NCI-H1092 treated with DMSO at 0.1 percent for 48 hours (cell line): ENCODE measurements around the gene CASS4.
"Not testable (repeated sequence)": the region's sequence is repeated elsewhere in the genome, so short reads cannot be mapped to it uniquely, and the experiment has no call there.

Experiments used
- DNase-seq: peaks from one replicate; lab custom pipeline; 2025; lab: John Stamatoyannopoulos, UW

CASS4 gene

GRCh38 chr20:56392132-56392880, 19.8 kb upstream of the CASS4 start, which contains the start of the genes AURKA and CSTF1:
TSS of gene AURKA (minus strand) at chr20:56392215. CDS start at chr20:56388197, 4,018 bp downstream.
TSS of gene CSTF1 (plus strand) at chr20:56392645. CDS start at chr20:56395553, 2,908 bp downstream.
- DNase-seq = peak; percentile 97

DNA sequence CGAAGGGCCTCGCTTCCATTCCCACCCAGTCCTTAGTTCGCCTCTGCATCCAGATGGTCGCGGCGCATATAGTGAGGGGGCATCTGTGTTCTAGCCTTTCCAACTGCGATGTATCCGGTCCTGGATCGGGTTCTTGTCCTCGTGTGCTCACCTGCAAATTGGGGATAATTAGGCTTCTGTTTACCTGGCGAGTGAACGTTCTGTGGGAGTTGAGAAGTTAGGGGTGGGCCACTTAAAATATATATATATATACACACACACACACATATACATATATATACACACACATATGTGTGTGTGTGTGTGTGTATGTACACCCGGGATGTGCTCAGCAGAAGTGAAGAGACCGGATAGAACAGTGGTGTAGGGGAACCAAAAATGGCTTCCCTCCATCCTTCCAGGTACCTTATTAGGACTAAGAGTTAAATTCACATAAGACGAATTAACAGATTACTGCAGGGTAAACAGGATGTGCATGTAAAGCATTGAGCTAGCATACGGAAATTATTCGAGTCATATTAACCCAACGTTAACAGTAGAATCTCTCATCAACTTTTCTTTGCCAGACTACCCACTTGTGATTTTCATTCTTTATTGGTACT, 19.1 kb upstream of the CASS4 start:
- peak; percentile 23 for DNase-seq

GRCh38 chr20:56393653-56394052, 18.4 kb upstream of the CASS4 start:
- DNase-seq = no peak

DNA sequence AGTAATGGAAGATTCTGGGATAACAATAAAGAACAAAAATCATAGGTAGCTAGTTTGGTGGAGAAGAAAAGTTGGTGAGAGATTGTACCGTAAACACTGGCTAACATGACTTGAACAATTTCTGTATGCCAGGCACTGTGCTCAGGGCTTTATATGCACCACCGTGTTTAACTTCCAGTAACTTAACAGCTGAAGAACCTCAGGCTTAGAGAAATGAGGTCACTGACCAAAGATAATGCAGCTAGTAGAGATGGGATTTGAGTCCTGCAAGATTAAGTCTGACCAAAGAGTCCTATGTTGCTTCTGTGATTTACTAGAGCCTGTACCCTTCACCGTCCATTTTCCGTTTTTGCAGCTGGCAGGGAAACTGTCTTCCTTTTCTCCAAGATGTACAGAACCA, 16.9 kb upstream of the CASS4 start:
- no peak for DNase-seq

DNA sequence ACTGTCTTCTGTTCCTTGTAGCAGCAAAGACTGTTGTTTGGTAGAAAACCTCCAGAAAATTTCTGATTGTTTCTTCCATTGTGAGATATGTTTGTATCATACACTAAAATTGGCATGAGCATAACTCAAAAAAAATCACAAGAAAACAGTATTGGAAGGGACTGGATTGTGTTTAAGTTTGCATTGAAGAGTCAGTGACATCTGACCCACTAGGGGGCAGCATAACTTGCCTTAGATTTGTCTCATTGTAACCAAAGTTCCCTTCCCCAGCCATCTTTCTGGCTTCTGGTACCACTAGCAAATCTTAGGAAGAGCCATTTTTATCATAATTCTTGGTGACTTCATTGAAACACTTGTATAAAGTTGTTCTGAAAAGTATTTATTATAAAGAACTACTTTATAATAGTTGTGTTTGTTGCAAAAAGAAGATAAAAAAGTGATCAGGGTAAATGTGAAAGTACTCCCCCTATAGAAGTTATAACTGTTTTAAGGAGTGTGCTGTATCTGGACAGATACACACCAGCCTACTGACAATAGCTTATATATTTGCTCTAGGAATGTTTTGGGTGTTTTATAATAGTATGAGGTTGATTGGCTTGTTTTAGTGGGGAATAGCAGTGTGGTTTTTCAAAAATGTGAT, 11.9 kb upstream of the CASS4 start:
- DNase-seq = peak; percentile 19

DNA sequence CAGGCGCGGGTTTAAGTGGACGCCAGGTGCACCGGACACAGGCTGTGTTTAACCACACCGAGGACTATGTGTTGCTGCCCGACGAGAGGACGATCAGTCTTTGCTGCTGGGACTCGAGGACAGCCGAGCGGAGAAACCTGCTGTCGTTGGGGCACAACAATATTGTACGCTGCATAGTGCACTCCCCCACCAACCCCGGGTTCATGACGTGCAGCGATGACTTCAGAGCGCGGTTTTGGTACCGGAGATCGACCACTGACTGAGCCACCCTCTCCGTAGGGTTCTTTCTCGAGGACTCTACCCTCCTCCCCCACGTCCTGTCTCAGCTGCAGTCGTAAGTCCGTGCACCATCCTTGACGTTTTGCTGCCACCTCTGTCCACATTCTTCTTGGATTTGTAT, 8.6 kb upstream of the CASS4 start:
- no peak for DNase-seq

DNA sequence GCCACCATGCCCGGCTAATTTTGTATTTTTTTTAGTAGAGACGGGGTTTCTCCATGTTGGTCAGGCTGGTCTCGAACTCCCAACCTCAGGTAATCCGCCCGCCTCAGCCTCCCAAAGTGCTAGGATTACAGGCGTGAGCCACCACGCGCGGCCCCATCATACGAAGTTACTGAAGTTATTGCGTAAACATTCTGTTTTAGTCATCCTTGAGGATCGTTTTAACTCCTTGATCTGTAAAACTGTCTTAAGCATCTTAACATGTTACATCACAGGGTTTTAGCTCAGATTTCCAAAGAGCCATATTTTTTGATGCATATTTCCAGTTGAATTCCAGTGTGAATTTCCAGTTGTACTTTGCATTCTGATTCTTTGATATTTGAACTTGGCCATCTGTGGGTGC, 6.7 kb upstream of the CASS4 start:
- DNase-seq = not testable (repeated sequence)

GRCh38 chr20:56406910-56407309, 5.2 kb upstream of the CASS4 start:
- DNase-seq = no peak

- DNase-seq = no peak
These were observed 2.5 kb upstream of the CASS4 start for GRCh38 chr20:56409521-56409920.

GRCh38 chr20:56409956-56410355, 2.1 kb upstream of the CASS4 start:
- DNase-seq = no peak

DNA sequence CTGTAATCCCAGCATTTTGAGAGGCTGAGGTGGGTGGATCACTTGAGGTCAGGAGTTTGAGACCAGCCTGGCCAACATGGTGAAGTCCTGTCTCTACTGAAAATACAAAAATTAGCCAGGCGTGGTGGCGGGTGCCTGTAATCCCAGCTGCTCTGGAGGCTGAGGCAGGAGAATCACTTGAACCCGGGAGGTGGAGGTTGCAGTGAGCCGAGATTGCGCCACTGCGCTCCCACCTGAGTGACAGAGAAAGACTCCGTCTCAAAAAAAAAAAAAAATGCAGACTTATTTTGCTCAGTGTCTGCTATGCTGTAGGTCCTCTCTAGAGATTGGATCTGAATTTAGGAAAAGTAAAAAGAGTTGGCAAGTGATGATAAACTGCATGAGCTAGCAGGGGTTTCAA, 773 bp upstream of the CASS4 start:
- not testable (repeated sequence) for DNase-seq

DNA sequence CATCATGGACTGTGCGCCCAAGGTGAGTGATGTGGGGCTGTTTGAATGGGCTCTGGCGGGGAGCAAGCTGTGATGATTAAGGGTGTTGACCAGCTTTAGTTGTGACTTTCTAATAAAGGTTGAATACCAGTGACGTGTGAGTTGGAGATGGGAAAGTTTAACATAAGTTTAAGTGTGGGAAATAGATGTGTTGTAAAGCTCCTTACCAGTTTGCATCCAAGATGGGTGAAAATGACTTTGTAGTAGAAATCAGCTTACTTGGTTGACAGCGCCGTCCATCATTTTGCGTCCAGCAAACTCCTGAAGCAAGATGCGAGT, 372 bp downstream of the CASS4 start:
- no peak for DNase-seq

GRCh38 chr20:56412949-56413348, 889 bp downstream of the CASS4 start:
- DNase-seq = no peak

GRCh38 chr20:56414842-56415765, 3.0 kb downstream of the CASS4 start:
- no peak for DNase-seq

GRCh38 chr20:56417402-56417801, 5.3 kb downstream of the CASS4 start:
- DNase-seq = no peak

- no peak for DNase-seq
These were observed 5.9 kb downstream of the CASS4 start for GRCh38 chr20:56417911-56418310.

DNA sequence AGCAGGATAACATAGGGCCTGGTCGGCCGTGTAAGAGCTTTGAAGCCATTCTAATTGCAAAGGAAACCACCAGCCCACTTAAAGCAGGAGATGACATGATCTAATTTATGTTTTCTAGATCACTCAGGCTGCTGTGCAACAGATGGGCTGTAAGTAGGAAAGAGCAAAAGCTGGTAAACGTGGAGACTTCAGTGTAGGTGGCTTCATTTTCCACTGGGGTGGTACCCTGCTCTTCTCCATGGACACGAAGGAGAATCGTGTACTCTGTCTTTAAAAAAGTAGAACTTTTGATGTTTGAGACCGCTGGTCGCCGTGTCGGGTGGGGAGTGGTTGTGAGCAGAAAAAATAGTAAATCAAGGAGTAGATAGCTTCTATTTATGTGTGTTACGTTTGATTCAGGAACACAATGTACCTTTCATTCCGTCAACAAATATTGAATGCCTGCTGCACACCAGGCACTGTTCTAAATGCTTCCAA, 6.4 kb downstream of the CASS4 start:
- no peak for DNase-seq

- no peak for DNase-seq
These were observed 8.0 kb downstream of the CASS4 start for GRCh38 chr20:56420028-56420427.

GRCh38 chr20:56420940-56421688, 9.1 kb downstream of the CASS4 start:
- no peak for DNase-seq

- DNase-seq = no peak
These were observed 10.2 kb downstream of the CASS4 start for GRCh38 chr20:56422076-56422823.

DNA sequence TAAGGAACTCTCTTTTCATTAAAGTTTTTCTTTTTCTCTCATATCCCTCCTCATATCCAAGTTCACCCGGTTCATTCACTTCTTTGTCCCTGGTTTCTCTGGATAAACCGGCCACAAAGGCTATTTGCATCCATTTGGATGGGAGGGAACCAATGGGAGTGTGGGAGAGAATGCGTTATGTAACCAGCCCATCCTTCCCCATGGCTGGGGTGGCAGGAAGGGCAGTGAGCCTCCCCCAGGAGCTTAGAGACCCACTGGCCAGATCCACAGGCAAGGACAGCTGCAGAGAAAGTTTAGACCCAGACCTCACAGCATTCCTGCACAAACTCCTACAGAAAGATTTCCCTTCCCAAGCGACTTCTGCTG, 10.7 kb downstream of the CASS4 start:
- no peak for DNase-seq
